DOHH2 (cell line): ENCODE measurements around the gene COL17A1.

Source experiments
- EZH2phosphoT487 ChIP-seq: fragments of 200-600 bp; sonication (generic); IDR thresholded peaks from 2 replicates; pipeline ENCODE4 v1.6.1; 2017; ENCODE audit warnings: borderline replicate concordance, mild to moderate bottlenecking, antibody characterized with exemption, low read length, moderate library complexity, mixed read lengths
- TF ChIP-seq, protein P1 (sequence below): fragments of 200-600 bp; sonication (generic); IDR thresholded peaks from one replicate; pipeline ENCODE4 v1.5.1; 2014; ENCODE audit warnings: antibody characterized with exemption, mild to moderate bottlenecking, low read depth, low read length; ENCODE audit not compliant: poor library complexity, severe bottlenecking

DNA sequence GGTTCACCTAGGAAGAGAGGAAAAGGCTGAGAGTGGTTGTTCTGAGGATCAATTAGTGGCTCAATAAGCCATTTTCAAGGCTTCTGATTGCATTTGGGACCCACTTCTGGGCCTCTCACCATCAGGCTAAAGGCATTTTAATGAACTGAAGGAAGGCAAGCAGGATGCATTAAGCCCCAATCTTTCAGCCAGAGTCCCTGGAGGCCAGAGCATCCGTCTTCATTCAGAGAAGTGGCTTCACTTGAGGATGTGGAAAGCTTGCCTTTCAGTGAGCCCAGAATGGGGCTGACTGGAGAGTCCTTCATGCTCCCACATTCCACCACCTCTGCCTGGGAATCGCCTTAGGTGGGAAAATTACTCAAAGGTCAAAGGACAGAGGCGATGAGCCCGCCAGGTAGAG lies 41.8 kb downstream of the COL17A1 start:
- TF ChIP-seq, protein P1, sequence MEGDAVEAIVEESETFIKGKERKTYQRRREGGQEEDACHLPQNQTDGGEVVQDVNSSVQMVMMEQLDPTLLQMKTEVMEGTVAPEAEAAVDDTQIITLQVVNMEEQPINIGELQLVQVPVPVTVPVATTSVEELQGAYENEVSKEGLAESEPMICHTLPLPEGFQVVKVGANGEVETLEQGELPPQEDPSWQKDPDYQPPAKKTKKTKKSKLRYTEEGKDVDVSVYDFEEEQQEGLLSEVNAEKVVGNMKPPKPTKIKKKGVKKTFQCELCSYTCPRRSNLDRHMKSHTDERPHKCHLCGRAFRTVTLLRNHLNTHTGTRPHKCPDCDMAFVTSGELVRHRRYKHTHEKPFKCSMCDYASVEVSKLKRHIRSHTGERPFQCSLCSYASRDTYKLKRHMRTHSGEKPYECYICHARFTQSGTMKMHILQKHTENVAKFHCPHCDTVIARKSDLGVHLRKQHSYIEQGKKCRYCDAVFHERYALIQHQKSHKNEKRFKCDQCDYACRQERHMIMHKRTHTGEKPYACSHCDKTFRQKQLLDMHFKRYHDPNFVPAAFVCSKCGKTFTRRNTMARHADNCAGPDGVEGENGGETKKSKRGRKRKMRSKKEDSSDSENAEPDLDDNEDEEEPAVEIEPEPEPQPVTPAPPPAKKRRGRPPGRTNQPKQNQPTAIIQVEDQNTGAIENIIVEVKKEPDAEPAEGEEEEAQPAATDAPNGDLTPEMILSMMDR: no peak
- TF ChIP-seq EZH2phosphoT487: no peak
